IMR-90 (cell line): ENCODE results near the gene CPN2. TPM values are rescaled to one million over a fixed set of nuclear protein-coding genes. Genes with fewer than 3 reads are reported as not detected.

Experiments used
- ATAC-seq: fragments of 200-7000 bp; cut with Tn5 transposase; 2 replicates; pipeline ENCODE4 v1.9.1; 2020; ENCODE audit warnings: low read depth, mild to moderate bottlenecking, moderate library complexity
- BruUV-seq: library from RNA; stranded (reverse); fragments of 400-500 nt; replicated peaks from 2 replicates; lab custom pipeline; 2021; lab: Mats Ljungman, UMichigan
- CTCF ChIA-PET: fragments of 300-600 bp; formaldehyde crosslinking; extraction: SDS; loops from one replicate; lab custom pipeline; 2021; ENCODE audit warnings: antibody characterized with exemption; lab: Yijun Ruan, JAX
- POLR2A ChIA-PET: fragments of 300-600 bp; sonication (Branson Sonifier 250); formaldehyde crosslinking; loops from one replicate; lab custom pipeline; 2022; ENCODE audit warnings: antibody characterized with exemption; ENCODE audit not compliant: unreplicated experiment; lab: Charles Lee
- DNase-seq: peaks from one replicate; pipeline ENCODE4 v3.0.0; 2013
- H2AFZ ChIP-seq: replicated peaks from 2 replicates; pipeline ENCODE3; 2013; ENCODE audit warnings: low read length, mild to moderate bottlenecking; ENCODE audit not compliant: poor library complexity
- H2AK5ac ChIP-seq: 2 replicates; pipeline ENCODE4 v1.6.1; 2013; ENCODE audit warnings: low read depth, low read length, inconsistent platforms
- H2AK9ac ChIP-seq: replicated peaks from 2 replicates; pipeline ENCODE3; 2013; ENCODE audit warnings: mild to moderate bottlenecking, low read depth, low read length, moderate library complexity; ENCODE audit not compliant: poor library complexity
- H2BK120ac ChIP-seq: 2 replicates; pipeline ENCODE4 v1.6.1; 2013; ENCODE audit warnings: low read depth, low read length, inconsistent platforms
- H2BK15ac ChIP-seq: 3 replicates; pipeline ENCODE4 v1.6.1; 2013; ENCODE audit warnings: low read depth, low read length, inconsistent platforms
- H2BK20ac ChIP-seq: 2 replicates; pipeline ENCODE4 v1.6.1; 2013; ENCODE audit warnings: low read depth, mild to moderate bottlenecking, inconsistent platforms, low read length, moderate library complexity
- H2BK5ac ChIP-seq: 2 replicates; pipeline ENCODE4 v1.6.1; 2013; ENCODE audit warnings: mild to moderate bottlenecking, low read depth, low read length, inconsistent platforms; ENCODE audit not compliant: poor library complexity, severe bottlenecking
- H3K14ac ChIP-seq: replicated peaks from 2 replicates; pipeline ENCODE4 v1.6.1; 2013; ENCODE audit warnings: low read depth, low read length, inconsistent platforms
- H3K18ac ChIP-seq: 2 replicates; pipeline ENCODE4 v1.6.1; 2013; ENCODE audit warnings: low read depth, low read length, control low read depth
- H3K23ac ChIP-seq: 2 replicates; pipeline ENCODE4 v1.6.1; 2013; ENCODE audit warnings: low read depth, low read length, inconsistent platforms
- H3K27ac ChIP-seq: 2 replicates; pipeline ENCODE4 v1.5.1; 2013; ENCODE audit warnings: mild to moderate bottlenecking, control low read depth, low read length; ENCODE audit not compliant: insufficient read depth
- H3K27me3 ChIP-seq: 2 replicates; pipeline ENCODE4 v1.6.1; 2013; ENCODE audit warnings: low read length; ENCODE audit not compliant: control insufficient read depth, insufficient read depth
- H3K36me3 ChIP-seq: 2 replicates; pipeline ENCODE4 v1.6.1; 2013; ENCODE audit warnings: low read length, mixed read lengths; ENCODE audit not compliant: control insufficient read depth, insufficient read depth
- H3K4ac ChIP-seq: 2 replicates; pipeline ENCODE4 v1.6.1; 2013; ENCODE audit warnings: low read depth, low read length, inconsistent platforms
- H3K4me1 ChIP-seq: 2 replicates; pipeline ENCODE4 v1.6.1; 2013; ENCODE audit warnings: low read length, mixed read lengths; ENCODE audit not compliant: control insufficient read depth, insufficient read depth
- H3K4me2 ChIP-seq: 2 replicates; pipeline ENCODE4 v1.6.1; 2013; ENCODE audit warnings: low read depth, mild to moderate bottlenecking, control low read depth, low read length, moderate library complexity
- H3K4me3 ChIP-seq: 2 replicates; pipeline ENCODE4 v1.5.1; 2013; ENCODE audit warnings: low read depth, mild to moderate bottlenecking, control low read depth, low read length, moderate library complexity; ENCODE audit not compliant: insufficient read depth
- H3K56ac ChIP-seq: 2 replicates; pipeline ENCODE4 v1.6.1; 2013; ENCODE audit warnings: low read length, inconsistent platforms; ENCODE audit not compliant: insufficient read depth; ENCODE audit errors: extremely low read depth
- H3K79me1 ChIP-seq, 2 experiments: 2 replicates each; pipeline ENCODE4 v1.6.1; 2013; ENCODE audit warnings: low read length in 2 of 2, inconsistent platforms in 1 of 2, low read depth in 1 of 2
- H3K9ac ChIP-seq: 2 replicates; pipeline ENCODE4 v1.6.1; 2013; ENCODE audit warnings: low read depth, low read length, control low read depth
- H3K9me1 ChIP-seq: 2 replicates; pipeline ENCODE4 v1.6.1; 2013; ENCODE audit warnings: low read length, inconsistent platforms; ENCODE audit not compliant: insufficient read depth
- H3K9me3 ChIP-seq: 2 replicates; pipeline ENCODE4 v1.6.1; 2013; ENCODE audit warnings: low read length; ENCODE audit not compliant: control insufficient read depth, insufficient read depth
- H4K20me1 ChIP-seq: 2 replicates; pipeline ENCODE4 v1.6.1; 2013; ENCODE audit warnings: low read length, inconsistent platforms; ENCODE audit not compliant: insufficient read depth
- H4K5ac ChIP-seq: 2 replicates; pipeline ENCODE4 v1.6.1; 2013; ENCODE audit warnings: mild to moderate bottlenecking, low read depth, low read length, control low read depth
- H4K8ac ChIP-seq, 2 experiments: 2 replicates each; pipeline ENCODE4 v1.6.1; 2013; ENCODE audit warnings: low read depth in 2 of 2, low read length in 2 of 2, control low read depth in 1 of 2, inconsistent platforms in 1 of 2
- H4K91ac ChIP-seq: 2 replicates; pipeline ENCODE4 v1.6.1; 2013; ENCODE audit warnings: low read depth, low read length, inconsistent platforms; ENCODE audit not compliant: insufficient read depth
- BHLHE40 ChIP-seq: fragments of 150-350 bp; IDR thresholded peaks from 2 replicates; pipeline ENCODE4 v1.6.1; 2016; ENCODE audit warnings: mild to moderate bottlenecking, low read depth, low read length
- CEBPB ChIP-seq: IDR thresholded peaks from 2 replicates; pipeline ENCODE4 v1.6.1; 2012; ENCODE audit warnings: low read depth, low read length, improper control_type of control experiment
- CHD1 ChIP-seq: IDR thresholded peaks from 2 replicates; pipeline ENCODE4 v1.6.1; 2012; ENCODE audit warnings: low read depth, low read length, improper control_type of control experiment
- CTCF ChIP-seq: conservative IDR thresholded peaks from 2 replicates; pipeline ENCODE4 v1.5.1; 2012; ENCODE audit warnings: mild to moderate bottlenecking, low read depth, low read length, improper control_type of control experiment
- ELK1 ChIP-seq: fragments of 150-350 bp; IDR thresholded peaks from 2 replicates; pipeline ENCODE4 v1.6.1; 2016; ENCODE audit warnings: low read depth, mild to moderate bottlenecking, low read length, moderate library complexity, borderline replicate concordance
- FOS ChIP-seq: fragments of 150-350 bp; IDR thresholded peaks from 2 replicates; pipeline ENCODE4 v1.6.1; 2016; ENCODE audit warnings: low read depth, low read length
- MAZ ChIP-seq: IDR thresholded peaks from 2 replicates; pipeline ENCODE4 v1.6.1; 2012; ENCODE audit warnings: low read depth, mild to moderate bottlenecking, low read length, improper control_type of control experiment, moderate library complexity, borderline replicate concordance
- MXI1 ChIP-seq: IDR thresholded peaks from 2 replicates; pipeline ENCODE4 v1.6.1; 2012; ENCODE audit warnings: low read depth, mild to moderate bottlenecking, low read length, moderate library complexity, borderline replicate concordance
- NFE2L2 ChIP-seq: fragments of 150-350 bp; IDR thresholded peaks from 2 replicates; pipeline ENCODE4 v1.6.1; 2016; ENCODE audit warnings: low read depth, mild to moderate bottlenecking, low read length
- POLR2A ChIP-seq: IDR thresholded peaks from 2 replicates; pipeline ENCODE4 v1.6.1; 2012; ENCODE audit warnings: mild to moderate bottlenecking, low read depth, low read length
- RAD21 ChIP-seq: IDR thresholded peaks from 2 replicates; pipeline ENCODE4 v1.6.1; 2012; ENCODE audit warnings: low read length, improper control_type of control experiment
- RFX5 ChIP-seq: IDR thresholded peaks from 2 replicates; pipeline ENCODE4 v1.8.0; 2012; ENCODE audit warnings: low read depth, mild to moderate bottlenecking, low read length, moderate library complexity
- SMC3 ChIP-seq: fragments of 150-350 bp; IDR thresholded peaks from 2 replicates; pipeline ENCODE4 v1.6.1; 2016; ENCODE audit warnings: low read depth, mild to moderate bottlenecking, antibody characterized with exemption, low read length, moderate library complexity
- USF2 ChIP-seq: fragments of 150-350 bp; IDR thresholded peaks from 2 replicates; pipeline ENCODE4 v1.6.1; 2017; ENCODE audit warnings: mild to moderate bottlenecking, antibody characterized with exemption, low read length, low read depth
- WGBS, 2 experiments: methylation state at CpG; one replicate each; pipeline versions ENCODE4 v1.1.5 to v1.1.7; 2013; ENCODE audit warnings: missing lambda C conversion rate in 2 of 2; ENCODE audit not compliant: insufficient read length in 1 of 2; ENCODE audit errors: extremely low coverage in 2 of 2; 5-methylcytosine and 5-hydroxymethylcytosine counted together
- dilution Hi-C: fragments of 300-500 bp; cut with HindIII; formaldehyde crosslinking; loops from one replicate; pipeline ENCODE4 v1.14.3; 2018; ENCODE audit warnings: low sequenced_read_pairs; ENCODE audit not compliant: unreplicated experiment
- in situ Hi-C: fragments of 300-500 bp; cut with MboI; formaldehyde crosslinking; loops from 3 replicates; pipeline ENCODE4 v1.14.3; 2019; ENCODE audit warnings: low sequenced_read_pairs, inconsistent platforms, mixed read lengths
- intact Hi-C: fragments of 100-400 bp; cut with micrococcal nuclease; formaldehyde crosslinking; loops from 2 replicates; pipeline ENCODE4 v1.10.0; 2022
- polyA plus RNA-seq, 3 experiments: library from polyadenylated mRNA; depleted of rRNA; stranded (reverse); fragments of >200 nt; gene quantifications; 2 replicates each; pipeline ENCODE4 v1.2.3, GENCODE V29; 2012; ENCODE audit warnings: low replicate concordance in 1 of 3
- total RNA-seq: library from RNA; depleted of rRNA; stranded (reverse); fragments of >200 nt; gene quantifications from 2 replicates; pipeline ENCODE4 v1.2.3, GENCODE V29; 2012

Gene CPN2
- total and polyA plus RNA-seq, 2 of the 4 experiments (the other 2 are of a cell fraction), result 0.07 TPM; not detected in 1

- intact Hi-C loops, result no loop called here
- no peaks in the 10 kb centered on the region for H3K79me1 ChIP-seq
- H4K5ac ChIP-seq, result no peak overlapping the region
- H2BK5ac ChIP-seq, result no peak overlapping the region
- no peak overlapping the region for H3K18ac ChIP-seq
- H4K20me1 ChIP-seq, result no peaks in the 10 kb centered on the region
- no peak overlapping the region for H3K23ac ChIP-seq
- H3K27me3 ChIP-seq, result peaks cover 39% of the 10 kb centered on the region
- no peak overlapping the region for H3K27ac ChIP-seq
- no peak overlapping the region for H3K56ac ChIP-seq
- H3K9me1 ChIP-seq, result no peaks in the 10 kb centered on the region
- no peak overlapping the region for H3K4me3 ChIP-seq
- WGBS, 2 experiments, result no CpG with 5 or more reads among the region's 6 CpGs
- CTCF ChIA-PET, result no interaction called here
- no peak overlapping the region for H4K91ac ChIP-seq
- no peak overlapping the region for H3K9ac ChIP-seq
- no peak overlapping the region for H4K8ac ChIP-seq
- H2AK5ac ChIP-seq, result no peak overlapping the region
- H3K36me3 ChIP-seq, result no peaks in the 10 kb centered on the region
- no TSS peak for BruUV-seq
- in situ Hi-C loops, result no loop called here
- no peak overlapping the region for H3K4ac ChIP-seq
- no peaks in the 10 kb centered on the region for H3K4me1 ChIP-seq
- no peak overlapping the region for H2AK9ac ChIP-seq
- no peak overlapping the region for H3K4me2 ChIP-seq
- H3K9me3 ChIP-seq, result no peaks in the 10 kb centered on the region
- POLR2A ChIA-PET, result no interaction called here
- H2AFZ ChIP-seq, result no peak overlapping the region
- H3K14ac ChIP-seq, result no peak overlapping the region
- ATAC-seq (no peak), DNase-seq (no peak)
- dilution Hi-C loops, result no loop called here
- no peak overlapping the region for H2BK120ac ChIP-seq
- TF ChIP-seq USF2 (no peak), NFE2L2 (no peak), RFX5 (no peak), RAD21 (no peak), ELK1 (no peak), CTCF (no peak), POLR2A (no peak), FOS (no peak), MXI1 (no peak), CHD1 (no peak), SMC3 (no peak), MAZ (no peak), BHLHE40 (no peak), CEBPB (no peak)
- no peak overlapping the region for H2BK20ac ChIP-seq
- no peak overlapping the region for H2BK15ac ChIP-seq
Measured at GRCh38 chr3:194384156-194384555, 33.0 kb upstream of the CPN2 start.
